ES-I3 (cell line): ENCODE data around the gene SCUBE2.
"Not testable (repeated sequence)": the region's sequence is repeated elsewhere in the genome, so short reads cannot be mapped to it uniquely, and the experiment has no call there.

Experiments
- H3K36me3 ChIP-seq: 2 replicates; pipeline ENCODE4 v1.6.1; 2013; ENCODE audit warnings: mild to moderate bottlenecking, low read length, control low read depth, moderate library complexity; ENCODE audit not compliant: insufficient read depth
- H3K4me1 ChIP-seq: 2 replicates; pipeline ENCODE4 v1.6.1; 2013; ENCODE audit warnings: mild to moderate bottlenecking, control low read depth, low read length; ENCODE audit not compliant: insufficient read depth
- H3K9ac ChIP-seq: 2 replicates; pipeline ENCODE4 v1.6.1; 2013; ENCODE audit warnings: low read depth, mild to moderate bottlenecking, low read length, moderate library complexity
- H3K9me3 ChIP-seq: 2 replicates; pipeline ENCODE4 v1.6.1; 2013; ENCODE audit warnings: mild to moderate bottlenecking, low read length, moderate library complexity; ENCODE audit not compliant: control insufficient read depth, insufficient read depth

Gene SCUBE2

GRCh38 chr11:9029422-9029821, 62.0 kb downstream of the SCUBE2 start:
- H3K36me3 ChIP-seq, result no peaks in the 10 kb centered on the region
- H3K9ac ChIP-seq, result no peak overlapping the region
- H3K4me1 ChIP-seq, result no peaks in the 10 kb centered on the region
- H3K9me3 ChIP-seq, result no peaks in the 10 kb centered on the region

DNA sequence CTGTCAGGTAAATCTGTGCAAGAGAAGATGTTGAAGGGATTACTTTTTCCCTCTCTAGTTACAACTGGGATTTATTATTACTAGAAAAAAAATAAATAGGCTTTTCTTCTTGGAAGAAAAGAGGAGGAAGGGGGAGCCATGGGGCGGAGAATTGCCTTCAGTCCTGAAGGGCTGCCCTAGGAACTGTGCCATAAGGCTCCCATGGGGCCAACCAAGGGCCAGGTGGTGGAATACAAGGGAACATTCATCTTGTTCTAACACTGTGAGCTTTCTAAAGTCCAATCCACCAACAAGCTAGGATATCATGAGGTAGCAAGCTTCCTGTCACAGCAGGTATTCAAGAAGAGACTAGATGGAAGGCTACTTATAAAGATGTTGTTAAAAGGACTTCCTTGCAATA, 62.8 kb downstream of the SCUBE2 start:
- Histone ChIP-seq H3K36me3 (no peaks in the 10 kb centered on the region), H3K4me1 (no peaks in the 10 kb centered on the region), H3K9ac (no peak overlapping the region), H3K9me3 (no peaks in the 10 kb centered on the region)

DNA sequence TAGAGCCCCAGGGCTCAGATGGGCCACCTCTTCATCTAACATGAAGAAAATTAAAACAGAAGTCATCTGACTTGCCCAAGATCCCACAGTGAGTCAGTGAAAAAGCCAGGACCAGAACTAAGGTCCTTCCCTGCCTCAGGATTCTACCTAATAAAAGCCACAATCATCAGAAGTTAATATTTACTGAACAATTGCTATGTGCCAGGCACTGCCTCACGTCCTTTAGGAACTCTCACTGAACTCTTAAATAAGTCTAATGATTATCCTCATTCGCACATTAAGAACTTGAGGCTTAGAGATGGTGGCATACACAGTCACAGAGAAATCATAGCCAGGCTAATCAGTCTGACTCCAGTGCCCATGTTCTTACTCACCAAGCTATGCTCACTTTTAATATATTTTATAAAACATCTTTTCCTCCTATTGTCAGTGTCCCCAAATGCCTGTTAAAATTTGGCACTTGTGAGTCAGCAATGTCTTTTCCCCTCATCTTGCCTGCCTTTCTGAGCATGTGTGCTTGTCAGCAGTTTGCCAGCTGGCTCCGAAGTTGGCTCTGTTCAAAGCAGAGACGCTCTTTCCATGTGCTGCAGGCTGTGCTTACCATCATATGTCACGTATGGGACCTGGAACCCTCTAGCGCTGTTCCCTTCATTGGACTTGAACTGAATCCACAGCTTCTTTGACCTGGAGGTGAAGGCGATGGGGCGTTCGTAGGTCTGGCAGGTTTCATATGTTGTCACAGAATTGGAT, 66.1 kb downstream of the SCUBE2 start:
- Histone ChIP-seq H3K9ac (no peak overlapping the region), H3K9me3 (no peaks in the 10 kb centered on the region), H3K4me1 (no peaks in the 10 kb centered on the region), H3K36me3 (no peaks in the 10 kb centered on the region)

DNA sequence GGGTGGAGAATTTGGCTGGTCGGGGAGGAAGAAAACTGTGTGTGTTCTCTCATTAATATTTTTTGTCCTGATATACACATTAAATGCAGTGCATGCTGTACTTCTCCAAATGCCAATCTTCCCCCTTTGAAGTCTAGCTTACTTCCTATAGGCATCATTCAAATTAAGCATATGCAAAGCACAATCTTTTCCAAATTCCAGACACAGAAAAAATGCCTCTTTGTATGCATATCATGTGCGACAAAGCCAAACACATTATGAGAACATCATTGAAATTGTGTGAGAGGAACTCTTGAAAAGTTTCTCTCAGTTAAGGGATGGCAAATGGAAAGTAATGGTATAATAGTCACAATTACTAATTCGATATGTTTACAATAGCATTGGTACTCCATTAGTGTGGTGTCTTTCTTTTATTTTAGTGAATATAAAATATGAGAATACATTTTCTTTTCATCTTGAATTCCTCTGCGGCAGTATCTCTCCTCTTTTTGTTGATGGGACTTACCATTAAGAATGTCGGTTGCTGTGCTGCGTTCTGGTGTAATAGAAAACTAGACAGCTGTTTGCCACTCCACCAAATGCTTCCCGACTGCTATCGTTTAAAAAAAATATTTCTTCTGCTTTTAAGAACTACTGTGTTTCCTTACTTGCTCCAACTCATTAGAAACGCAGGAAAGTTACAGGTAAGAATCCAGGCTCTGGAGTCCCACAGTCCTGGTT, 68.3 kb downstream of the SCUBE2 start:
- H3K4me1 ChIP-seq, result no peaks in the 10 kb centered on the region
- no peaks in the 10 kb centered on the region for H3K36me3 ChIP-seq
- no peaks in the 10 kb centered on the region for H3K9me3 ChIP-seq
- H3K9ac ChIP-seq, result no peak overlapping the region

DNA sequence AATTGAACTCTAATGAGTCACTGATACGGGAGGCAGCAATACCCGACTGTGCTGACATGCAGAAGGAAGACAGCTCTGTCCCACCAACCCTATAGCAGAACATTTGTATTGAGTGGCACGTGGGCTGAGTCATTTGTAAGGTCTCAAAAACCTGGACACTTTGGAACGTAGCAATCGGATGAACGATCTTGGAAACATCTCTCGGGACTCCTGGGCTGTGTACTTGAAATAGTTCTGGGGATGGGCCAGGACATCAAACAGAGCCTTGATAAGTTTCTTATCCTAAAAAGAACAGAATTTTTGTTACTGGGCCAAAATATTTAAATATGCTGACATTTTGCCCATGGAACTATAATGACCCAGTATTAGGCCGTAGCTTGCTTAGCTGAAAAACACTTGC, 70.5 kb downstream of the SCUBE2 start:
- no peaks in the 10 kb centered on the region for H3K4me1 ChIP-seq
- H3K9ac ChIP-seq, result no peak overlapping the region
- no peaks in the 10 kb centered on the region for H3K36me3 ChIP-seq
- H3K9me3 ChIP-seq, result no peaks in the 10 kb centered on the region

- no peaks in the 10 kb centered on the region; the same call in 1 of the 2 replicates for H3K4me1 ChIP-seq
- H3K9ac ChIP-seq, result no peak overlapping the region
- H3K36me3 ChIP-seq, result no peaks in the 10 kb centered on the region
- no peaks in the 10 kb centered on the region for H3K9me3 ChIP-seq
Observed at GRCh38 chr11:9019861-9020260, 71.5 kb downstream of the SCUBE2 start.

- Histone ChIP-seq H3K36me3 (no peaks in the 10 kb centered on the region), H3K9ac (no peak overlapping the region), H3K9me3 (no peaks in the 10 kb centered on the region), H3K4me1 (no peaks in the 10 kb centered on the region; the same call in 1 of the 2 replicates)
Observed at GRCh38 chr11:9017773-9018172, 73.6 kb downstream of the SCUBE2 start.

DNA sequence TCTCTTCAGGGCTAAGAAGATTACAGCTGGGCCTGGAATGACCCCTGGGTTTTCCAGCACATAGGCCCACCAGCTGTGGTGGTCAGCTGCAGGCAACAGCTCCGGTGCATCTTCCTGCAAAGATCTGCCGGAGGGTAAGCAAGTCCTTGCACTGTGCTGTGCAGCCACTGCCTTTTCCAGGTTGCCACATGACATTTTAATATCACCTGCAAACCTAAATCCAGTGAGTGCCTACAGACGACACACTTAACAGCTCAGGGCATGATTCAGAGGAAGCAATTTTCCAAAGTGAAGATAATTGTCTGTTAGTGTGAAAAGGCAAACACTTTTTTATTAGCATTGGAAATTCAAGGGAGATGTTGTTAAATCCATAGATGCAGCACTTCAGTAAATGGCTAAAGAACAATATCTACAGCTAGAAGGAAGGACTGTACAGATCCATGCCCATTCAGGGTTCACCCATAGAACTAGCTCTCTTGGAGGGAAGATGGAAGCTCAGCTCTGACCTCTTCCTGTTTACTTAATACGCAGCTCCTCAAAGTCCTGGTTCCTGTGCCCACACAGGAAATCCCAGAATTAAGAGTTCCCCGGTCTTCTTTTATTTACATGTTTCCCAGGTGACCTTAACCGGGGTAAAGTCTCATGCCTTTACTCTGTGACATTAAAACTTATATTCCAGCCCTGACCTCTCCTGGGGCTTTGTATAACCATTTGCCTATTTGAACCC, 74.3 kb downstream of the SCUBE2 start:
- Histone ChIP-seq H3K9me3 (no peaks in the 10 kb centered on the region), H3K36me3 (no peaks in the 10 kb centered on the region), H3K9ac (no peak overlapping the region), H3K4me1 (no peaks in the 10 kb centered on the region; the same call in 1 of the 2 replicates)

GRCh38 chr11:9015677-9016076, 75.7 kb downstream of the SCUBE2 start:
- H3K9ac ChIP-seq, result no peak overlapping the region
- H3K4me1 ChIP-seq, result no peaks in the 10 kb centered on the region; the same call in 1 of the 2 replicates
- no peaks in the 10 kb centered on the region for H3K9me3 ChIP-seq
- no peaks in the 10 kb centered on the region for H3K36me3 ChIP-seq

GRCh38 chr11:9014826-9015225, 76.6 kb downstream of the SCUBE2 start:
- no peaks in the 10 kb centered on the region for H3K9me3 ChIP-seq
- H3K4me1 ChIP-seq, result no peaks in the 10 kb centered on the region; the same call in 1 of the 2 replicates
- no peak overlapping the region for H3K9ac ChIP-seq
- H3K36me3 ChIP-seq, result no peaks in the 10 kb centered on the region

GRCh38 chr11:9013373-9013772, 78.0 kb downstream of the SCUBE2 start:
- Histone ChIP-seq H3K9me3 (no peaks in the 10 kb centered on the region), H3K4me1 (no peaks in the 10 kb centered on the region; the same call in 1 of the 2 replicates), H3K36me3 (no peaks in the 10 kb centered on the region), H3K9ac (no peak overlapping the region)

GRCh38 chr11:9009538-9009937, 81.9 kb downstream of the SCUBE2 start:
- not testable (repeated sequence) for H3K9me3 ChIP-seq, H3K9ac ChIP-seq, H3K4me1 ChIP-seq, H3K36me3 ChIP-seq

DNA sequence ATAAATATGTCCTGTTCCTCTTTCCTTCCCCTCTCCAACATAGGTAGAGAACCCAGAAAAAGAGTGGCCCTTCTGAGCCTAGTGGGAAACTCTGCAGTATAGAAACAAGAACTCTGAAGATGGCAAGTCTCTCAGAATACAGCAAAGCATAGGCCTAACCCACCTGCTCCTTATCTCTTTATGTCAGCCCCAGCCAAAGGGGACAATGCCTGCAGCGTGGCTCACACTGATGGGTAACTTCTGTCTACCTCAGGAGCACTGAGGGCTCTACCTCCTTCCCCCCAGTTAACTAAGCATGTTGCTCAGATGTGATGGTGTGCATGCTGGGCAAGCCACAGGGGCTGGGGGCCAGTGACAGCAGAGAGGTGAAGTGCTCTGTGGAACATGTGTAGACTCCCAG, 82.7 kb downstream of the SCUBE2 start:
- H3K9ac ChIP-seq, result no peak overlapping the region
- no peaks in the 10 kb centered on the region for H3K4me1 ChIP-seq
- no peaks in the 10 kb centered on the region for H3K36me3 ChIP-seq
- no peaks in the 10 kb centered on the region for H3K9me3 ChIP-seq

DNA sequence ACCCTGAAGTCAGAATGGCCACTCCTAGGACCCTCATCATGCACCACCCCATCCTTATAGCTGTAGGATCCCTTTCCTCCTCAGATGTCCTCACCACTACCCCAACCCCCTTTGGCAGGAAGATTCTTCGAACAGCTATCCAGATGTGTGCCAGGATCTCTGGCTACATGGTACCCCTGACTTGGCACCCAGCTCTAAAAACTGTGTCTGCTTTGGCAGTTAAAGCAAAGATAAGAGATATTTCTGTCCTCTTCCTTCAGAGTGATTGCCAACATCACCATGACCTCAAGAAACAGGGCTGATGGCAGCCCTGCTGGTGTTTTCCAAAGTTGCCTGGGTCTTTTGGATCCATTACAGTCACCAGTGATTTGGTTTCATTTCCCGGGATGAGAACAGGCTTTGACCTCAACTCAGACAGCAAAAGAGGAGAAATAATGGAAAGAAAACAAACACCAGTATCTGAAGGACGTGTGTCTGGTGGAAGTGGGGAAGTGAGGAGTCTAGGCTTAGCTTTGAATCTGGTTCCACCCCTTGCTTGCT, 83.3 kb downstream of the SCUBE2 start:
- Histone ChIP-seq H3K4me1 (no peaks in the 10 kb centered on the region), H3K9me3 (no peaks in the 10 kb centered on the region), H3K9ac (no peak overlapping the region), H3K36me3 (no peaks in the 10 kb centered on the region)
